SK-N-SH treated with all-trans-retinoic acid at 6 μM for 48 hours (cell line): ENCODE results near the gene KLHL21.

Experiments used
- ATAC-seq: fragments of 200-7000 bp; cut with Tn5 transposase; 3 replicates; pipeline ENCODE4 v1.9.1; 2020; ENCODE audit warnings: mild to moderate bottlenecking, moderate library complexity
- ARNTL ChIP-seq: fragments of 450-650 bp; formaldehyde crosslinking; IDR thresholded peaks from 2 replicates; pipeline ENCODE4 v1.5.0; 2020; ENCODE audit warnings: low read depth, mild to moderate bottlenecking, moderate library complexity, borderline replicate concordance
- CREB5 ChIP-seq: fragments of 250-450 bp; sonication (Bioruptor Pico); IDR thresholded peaks from 2 replicates; pipeline ENCODE4 v1.5.1; 2020; ENCODE audit warnings: low read depth, mild to moderate bottlenecking, moderate library complexity
- CSDC2 ChIP-seq: fragments of 250-450 bp; sonication (Bioruptor Pico); IDR thresholded peaks from 2 replicates; pipeline ENCODE4 v1.5.0; 2020; ENCODE audit warnings: mild to moderate bottlenecking, moderate library complexity
- CSRNP3 ChIP-seq: fragments of 250-450 bp; sonication (Bioruptor Pico); IDR thresholded peaks from 2 replicates; pipeline ENCODE4 v1.5.1; 2021; ENCODE audit warnings: mild to moderate bottlenecking, moderate library complexity
- GLIS3 ChIP-seq: fragments of 250-450 bp; sonication (Bioruptor Pico); IDR thresholded peaks from 2 replicates; pipeline ENCODE4 v1.5.0; 2020; ENCODE audit warnings: mild to moderate bottlenecking, moderate library complexity
- ISL1 ChIP-seq: fragments of 250-450 bp; sonication (Bioruptor Pico); IDR thresholded peaks from 2 replicates; pipeline ENCODE4 v2.1.2; 2022; ENCODE audit warnings: mild to moderate bottlenecking, moderate library complexity
- OSR1 ChIP-seq: fragments of 250-450 bp; sonication (Bioruptor Pico); IDR thresholded peaks from 2 replicates; pipeline ENCODE4 v1.8.0; 2022; ENCODE audit warnings: moderate library complexity, mild to moderate bottlenecking, inconsistent platforms
- PATZ1 ChIP-seq: fragments of 250-450 bp; sonication (Bioruptor Pico); IDR thresholded peaks from 2 replicates; pipeline ENCODE4 v1.8.0; 2020; ENCODE audit warnings: mild to moderate bottlenecking, moderate library complexity, borderline replicate concordance
- POU6F1 ChIP-seq: fragments of 250-450 bp; sonication (Bioruptor Pico); IDR thresholded peaks from 2 replicates; pipeline ENCODE4 v1.8.0; 2021; ENCODE audit warnings: low read depth, mild to moderate bottlenecking, moderate library complexity, borderline replicate concordance
- RARB ChIP-seq: fragments of 250-450 bp; sonication (Bioruptor Pico); IDR thresholded peaks from 2 replicates; pipeline ENCODE4 v1.8.0; 2021; ENCODE audit warnings: mild to moderate bottlenecking, moderate library complexity
- SNAI2 ChIP-seq: fragments of 250-450 bp; sonication (Bioruptor Pico); IDR thresholded peaks from 2 replicates; pipeline ENCODE4 v1.5.0; 2020; ENCODE audit warnings: mild to moderate bottlenecking, moderate library complexity
- TCF4 ChIP-seq: fragments of 250-450 bp; sonication (Bioruptor Pico); IDR thresholded peaks from 2 replicates; pipeline ENCODE4 v1.8.0; 2021; ENCODE audit warnings: mild to moderate bottlenecking, moderate library complexity, borderline replicate concordance
- TOX ChIP-seq: fragments of 250-450 bp; sonication (Bioruptor Pico); IDR thresholded peaks from 2 replicates; pipeline ENCODE4 v1.8.0; 2021; ENCODE audit warnings: mild to moderate bottlenecking, moderate library complexity, borderline replicate concordance
- TSHZ2 ChIP-seq: fragments of 250-450 bp; sonication (Bioruptor Pico); IDR thresholded peaks from 2 replicates; pipeline ENCODE4 v1.5.0; 2020; ENCODE audit warnings: mild to moderate bottlenecking, moderate library complexity
- ZFP3 ChIP-seq: fragments of 250-450 bp; sonication (Bioruptor Pico); IDR thresholded peaks from 2 replicates; pipeline ENCODE4 v1.5.0; 2020; ENCODE audit warnings: mild to moderate bottlenecking, moderate library complexity

Gene KLHL21

GRCh38 chr1:6554031-6554906 is 48.4 kb downstream of the KLHL21 start, which contains the start of gene NOL9:
Gene NOL9 (minus strand): TSS chr1:6554513. CDS start chr1:6554502, 11 bp downstream.
- peak; percentile 98 for ATAC-seq

GRCh38 chr1:6547301-6547700 is 55.4 kb downstream of the KLHL21 start:
- TF ChIP-seq TOX (no peak), POU6F1 (CRISPR knock-in tag) (no peak), SNAI2 (no peak), RARB (no peak), TCF4 (no peak), TSHZ2 (CRISPR knock-in tag) (no peak), CSDC2 (CRISPR knock-in tag) (no peak), ZFP3 (CRISPR knock-in tag) (no peak), CSRNP3 (no peak), OSR1 (CRISPR knock-in tag) (no peak), GLIS3 (CRISPR knock-in tag) (no peak), ISL1 (no peak)
- ATAC-seq, result peak; percentile 43; the same call in 1 of the 3 replicates

More at GRCh38 chr1:6554031-6554906, 48.4 kb downstream of the KLHL21 start, which contains the start of gene NOL9:
- TF ChIP-seq ARNTL (CRISPR knock-in tag), result no peak

- TF ChIP-seq CSRNP3, result no peak
- no peak for TF ChIP-seq PATZ1 (CRISPR knock-in tag)
- no peak for TF ChIP-seq CREB5 (CRISPR knock-in tag)
- TF ChIP-seq, all 23 proteins: peak for 0
- ATAC-seq, result no peak
Observed at GRCh38 chr1:6546326-6546725, 56.3 kb downstream of the KLHL21 start.
